HCT116 (cell line): Measurements from ENCODE around the gene CFAP300. TPM values are rescaled to one million over a fixed set of nuclear protein-coding genes. Genes with fewer than 3 reads are reported as not detected.

Source experiments
- ATAC-seq: fragments of 200-7000 bp; cut with Tn5 transposase; 2 replicates; pipeline ENCODE4 v1.9.1; 2020; ENCODE audit warnings: mild to moderate bottlenecking, moderate library complexity
- BruUV-seq: library from RNA; stranded (reverse); fragments of 400-500 nt; replicated peaks from 2 replicates; lab custom pipeline; 2021; lab: Mats Ljungman, UMichigan
- CTCF ChIA-PET: fragments of 300-600 bp; sonication (Branson Sonifier 250); formaldehyde crosslinking; loops from one replicate; lab custom pipeline; 2021; ENCODE audit warnings: antibody characterized with exemption; lab: Charles Lee
- POLR2A ChIA-PET: fragments of 300-600, 350-600 bp; sonication (Branson Sonifier 250); formaldehyde crosslinking; loops from one replicate; lab custom pipeline; 2021; ENCODE audit warnings: antibody characterized with exemption; lab: Charles Lee
- RAD21 ChIA-PET, 2 experiments: fragments of 300-600 bp; sonication (Branson Sonifier 250); formaldehyde crosslinking; loops; one replicate each; lab custom pipeline; 2023; ENCODE audit warnings: low total read pairs in 2 of 2; ENCODE audit not compliant: uncharacterized antibody in 2 of 2, unreplicated experiment in 2 of 2, low non-redundant PET in 1 of 2; lab: Charles Lee
- DNase-seq: peaks from one replicate; pipeline ENCODE4 v3.0.0-alpha.2; 2010; ENCODE audit warnings: low read depth, low spot score
- H2AFZ ChIP-seq: fragments of 200-600 bp; shearing (Covaris generic), sonication (generic); 2 replicates; pipeline ENCODE4 v1.6.1; 2017; ENCODE audit warnings: low read depth, mixed run types, mixed read lengths, antibody characterized with exemption, low read length; ENCODE audit not compliant: poor library complexity, severe bottlenecking
- H3K27ac ChIP-seq: 2 replicates; pipeline ENCODE4 v1.5.1; 2012; ENCODE audit warnings: low read depth, low read length
- H3K27me3 ChIP-seq: fragments of 200-600 bp; sonication (generic); 2 replicates; pipeline ENCODE4 v1.6.1; 2016; ENCODE audit warnings: mixed run types, low read length, mixed read lengths; ENCODE audit not compliant: insufficient read depth
- H3K36me3 ChIP-seq, 2 experiments: fragments of 200-500 bp in 1 of 2; fragments of 200-600 bp in 1 of 2; sonication (Bioruptor generic) in 1 of 2; sonication (generic) in 1 of 2; 2 replicates each; pipeline versions ENCODE4 v1.5.1 to v1.6.1; 2014 to 2016; ENCODE audit warnings: low read length in 2 of 2, inconsistent platforms in 1 of 2, mixed read lengths in 1 of 2, mixed run types in 1 of 2; ENCODE audit not compliant: insufficient read depth in 2 of 2, control insufficient read depth in 1 of 2
- H3K4me1 ChIP-seq, 2 experiments: fragments of 200-600 bp in 1 of 2; sonication (generic) in 1 of 2; 2 replicates each; pipeline versions ENCODE4 v1.5.1 to v1.6.1; 2012 to 2017; ENCODE audit warnings: low read length in 2 of 2, inconsistent platforms in 1 of 2, mild to moderate bottlenecking in 1 of 2, mixed read lengths in 1 of 2, mixed run types in 1 of 2, moderate library complexity in 1 of 2; ENCODE audit not compliant: insufficient read depth in 2 of 2, control insufficient read depth in 1 of 2
- H3K4me2 ChIP-seq: fragments of 200-600 bp; sonication (generic); 2 replicates; pipeline ENCODE4 v1.6.1; 2017; ENCODE audit warnings: mixed run types, low read length, mixed read lengths
- H3K4me3 ChIP-seq, 2 experiments: fragments of 200-600 bp in 1 of 2; sonication (generic) in 1 of 2; replicated peaks in 1 of 2; 2 replicates each; pipeline ENCODE4 v1.5.1; 2011 to 2016; ENCODE audit warnings: low read length in 2 of 2, control low read depth in 1 of 2, low read depth in 1 of 2, mild to moderate bottlenecking in 1 of 2, mixed read lengths in 1 of 2, mixed run types in 1 of 2
- H3K79me2 ChIP-seq: fragments of 200-600 bp; sonication (generic); 2 replicates; pipeline ENCODE4 v1.6.1; 2017; ENCODE audit warnings: mild to moderate bottlenecking, mixed run types, low read length, moderate library complexity, mixed read lengths; ENCODE audit not compliant: insufficient read depth
- H3K9ac ChIP-seq: fragments of 200-600 bp; sonication (generic); 2 replicates; pipeline ENCODE4 v1.6.1; 2016; ENCODE audit warnings: low read length, mixed read lengths
- H3K9me2 ChIP-seq: fragments of 200-600 bp; sonication (generic), shearing (Covaris generic); 2 replicates; pipeline ENCODE4 v1.6.1; 2017; ENCODE audit warnings: mixed run types, mild to moderate bottlenecking, moderate library complexity; ENCODE audit not compliant: insufficient read depth
- H3K9me3 ChIP-seq, 2 experiments: fragments of 200-500 bp in 1 of 2; fragments of 200-600 bp in 1 of 2; sonication (Bioruptor generic) in 1 of 2; sonication (generic) in 1 of 2; 2 replicates each; pipeline ENCODE4 v1.6.1; 2014 to 2017; ENCODE audit warnings: low read length in 2 of 2, mixed read lengths in 2 of 2, inconsistent platforms in 1 of 2, low read depth in 1 of 2, mild to moderate bottlenecking in 1 of 2, mixed run types in 1 of 2, moderate library complexity in 1 of 2; ENCODE audit not compliant: control insufficient read depth in 1 of 2, insufficient read depth in 1 of 2
- H4K20me1 ChIP-seq: fragments of 200-600 bp; sonication (generic), shearing (Covaris generic); 2 replicates; pipeline ENCODE4 v1.6.1; 2017; ENCODE audit warnings: mixed run types, mild to moderate bottlenecking, moderate library complexity; ENCODE audit not compliant: insufficient read depth
- ATF3 ChIP-seq: IDR thresholded peaks from 2 replicates; pipeline ENCODE4 v1.6.1; 2012
- CBX3 ChIP-seq: IDR thresholded peaks from 2 replicates; pipeline ENCODE4 v1.6.1; 2012; ENCODE audit warnings: low read depth
- CEBPB ChIP-seq: IDR thresholded peaks from 2 replicates; pipeline ENCODE4 v1.6.1; 2012; ENCODE audit warnings: low read depth
- CTCF ChIP-seq, 3 experiments: fragments of 200-600 bp in 1 of 3; sonication (generic) in 1 of 3; IDR thresholded peaks in 2 of 3; conservative IDR thresholded peaks in 1 of 3; 2 replicates each; pipeline ENCODE4 v1.5.1; 2012 to 2017; ENCODE audit warnings: low read depth in 2 of 3, low read length in 2 of 3, antibody characterized with exemption in 1 of 3, borderline replicate concordance in 1 of 3, control low read depth in 1 of 3, mild to moderate bottlenecking in 1 of 3, mixed read lengths in 1 of 3, mixed run types in 1 of 3, moderate library complexity in 1 of 3; ENCODE audit not compliant: insufficient read depth in 1 of 3
- EGR1 ChIP-seq: IDR thresholded peaks from 2 replicates; pipeline ENCODE4 v1.6.1; 2012; ENCODE audit warnings: low read depth
- EZH2 ChIP-seq: fragments of 200-600 bp; sonication (generic); IDR thresholded peaks from 2 replicates; pipeline ENCODE4 v1.6.1; 2017; ENCODE audit warnings: antibody characterized with exemption, mixed run types
- EZH2phosphoT487 ChIP-seq: fragments of 200-600 bp; IDR thresholded peaks from 2 replicates; pipeline ENCODE4 v1.6.1; 2018; ENCODE audit warnings: antibody characterized with exemption, borderline replicate concordance
- FOSL1 ChIP-seq: IDR thresholded peaks from 2 replicates; pipeline ENCODE4 v1.6.1; 2012; ENCODE audit warnings: low read depth
- JUND ChIP-seq: IDR thresholded peaks from 2 replicates; pipeline ENCODE4 v1.6.1; 2012
- MAX ChIP-seq: IDR thresholded peaks from 2 replicates; pipeline ENCODE4 v1.6.1; 2012
- POLR2A ChIP-seq: IDR thresholded peaks from 2 replicates; pipeline ENCODE4 v1.7.0; 2011; ENCODE audit warnings: borderline replicate concordance; ENCODE audit not compliant: insufficient read depth, insufficient read length; ENCODE audit errors: extremely low read depth
- POLR2AphosphoS5 ChIP-seq: IDR thresholded peaks from 2 replicates; pipeline ENCODE4 v1.6.1; 2011; ENCODE audit warnings: mild to moderate bottlenecking, low read depth, low read length, moderate library complexity
- RAD21 ChIP-seq: IDR thresholded peaks from 2 replicates; pipeline ENCODE4 v1.6.1; 2012; ENCODE audit warnings: low read depth, mild to moderate bottlenecking
- REST ChIP-seq: IDR thresholded peaks from 2 replicates; pipeline ENCODE4 v1.6.1; 2012; ENCODE audit warnings: low read depth
- SIN3A ChIP-seq: IDR thresholded peaks from 2 replicates; pipeline ENCODE4 v1.6.1; 2012; ENCODE audit warnings: low read depth
- SP1 ChIP-seq: IDR thresholded peaks from 2 replicates; pipeline ENCODE4 v1.6.1; 2012; ENCODE audit warnings: low read depth
- SRF ChIP-seq: IDR thresholded peaks from 2 replicates; pipeline ENCODE4 v1.6.1; 2012; ENCODE audit warnings: low read depth
- TCF7L2 ChIP-seq: IDR thresholded peaks from 2 replicates; pipeline ENCODE4 v1.7.0; 2011; ENCODE audit warnings: borderline replicate concordance, inconsistent platforms; ENCODE audit not compliant: insufficient read depth, insufficient read length; ENCODE audit errors: extremely low read depth
- YY1 ChIP-seq: IDR thresholded peaks from 2 replicates; pipeline ENCODE4 v1.6.1; 2011; ENCODE audit warnings: low read length, low read depth, moderate library complexity, mild to moderate bottlenecking; ENCODE audit not compliant: insufficient replicate concordance; ENCODE audit errors: extremely low read depth
- ZNF274 ChIP-seq: fragments of 200-500 bp; sonication (Bioruptor generic); IDR thresholded peaks from 2 replicates; pipeline ENCODE4 v1.6.1; 2014; ENCODE audit warnings: mild to moderate bottlenecking, low read depth, low read length, inconsistent platforms
- intact Hi-C: fragments of 100-400 bp; cut with micrococcal nuclease; formaldehyde crosslinking; loops from 2 replicates; pipeline ENCODE4 v1.10.0; 2022
- total RNA-seq: library from RNA; stranded (reverse); gene quantifications from one replicate; pipeline ENCODE4 v1.2.1, GENCODE V29; 2021; ENCODE audit not compliant: unreplicated experiment

Gene CFAP300
- total RNA-seq, 1 experiment from 2014 or later = not detected

- no peaks in the 10 kb centered on the region for H3K9me3 ChIP-seq
Measured at GRCh38 chr11:102001657-102002338, 45.4 kb upstream of the CFAP300 start.

More at GRCh38 chr11:102001657-102002338, 45.4 kb upstream of the CFAP300 start:
- Histone ChIP-seq H4K20me1 (no peaks in the 10 kb centered on the region), H3K9ac (no peak overlapping the region), H2AFZ (no peak overlapping the region), H3K79me2 (no peaks in the 10 kb centered on the region), H3K4me2 (no peak overlapping the region), H3K27ac (no peak overlapping the region), H3K9me2 (no peaks in the 10 kb centered on the region), H3K36me3 (no peaks in the 10 kb centered on the region), H3K27me3 (no peaks in the 10 kb centered on the region), H3K4me3 (no peak overlapping the region), H3K4me1 (no peaks in the 10 kb centered on the region)
- ATAC-seq (no peak), DNase-seq (no peak)
- POLR2A ChIA-PET = no interaction called here
- TF ChIP-seq RAD21 = no peak
- TF ChIP-seq SIN3A = no peak
- no peak for TF ChIP-seq POLR2AphosphoS5
- TF ChIP-seq YY1 = no peak
- no peak for TF ChIP-seq ZNF274
- no peak for TF ChIP-seq REST
- no peak for TF ChIP-seq MAX
- no peak for TF ChIP-seq EGR1
- no peak for TF ChIP-seq POLR2A
- TF ChIP-seq JUND = no peak
- no peak for TF ChIP-seq TCF7L2
- TF ChIP-seq EZH2phosphoT487 = no peak
- no peak for TF ChIP-seq FOSL1
- no peak for TF ChIP-seq EZH2
- no peak for TF ChIP-seq SP1
- no peak for TF ChIP-seq CBX3
- TF ChIP-seq CEBPB = no peak
- TF ChIP-seq SRF = no peak
- TF ChIP-seq ATF3 = no peak
- TF ChIP-seq CTCF (IDR thresholded peaks at IDR 0.05 in 2 of 3, conservative IDR thresholded peaks at IDR 0.05 in 1 of 3; ENCODE audit: borderline replicate concordance in 1 of 3, insufficient read depth in 1 of 3, low read depth in 2 of 3, low read length in 2 of 3) = no peak
- RAD21 ChIA-PET = no interaction called here
- no TSS peak for BruUV-seq
- CTCF ChIA-PET = no interaction called here
- intact Hi-C loops = no loop called here
